ENCODE data around the gene CRYL1.

DNA sequence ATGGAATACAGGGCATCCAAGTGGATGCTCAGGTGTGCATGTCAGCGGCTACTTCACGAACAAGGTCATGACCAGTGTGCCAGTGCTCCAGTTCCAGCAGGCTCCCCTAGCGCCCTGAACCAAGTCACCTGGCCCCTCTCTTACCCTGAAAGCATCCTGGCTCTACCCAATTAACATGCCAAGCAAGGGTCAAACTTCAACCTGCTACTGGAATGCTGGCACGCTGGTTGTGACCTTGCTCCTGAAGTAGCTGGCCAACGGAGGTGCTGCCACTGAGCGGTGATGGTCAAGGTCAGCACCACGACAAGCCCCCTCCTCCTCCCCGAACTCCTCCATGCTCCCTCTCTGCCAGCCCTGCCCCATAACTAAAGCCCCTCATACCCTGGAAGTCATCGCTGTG, 96.0 kb downstream of the CRYL1 start:
- TF ChIP-seq, protein P1, sequence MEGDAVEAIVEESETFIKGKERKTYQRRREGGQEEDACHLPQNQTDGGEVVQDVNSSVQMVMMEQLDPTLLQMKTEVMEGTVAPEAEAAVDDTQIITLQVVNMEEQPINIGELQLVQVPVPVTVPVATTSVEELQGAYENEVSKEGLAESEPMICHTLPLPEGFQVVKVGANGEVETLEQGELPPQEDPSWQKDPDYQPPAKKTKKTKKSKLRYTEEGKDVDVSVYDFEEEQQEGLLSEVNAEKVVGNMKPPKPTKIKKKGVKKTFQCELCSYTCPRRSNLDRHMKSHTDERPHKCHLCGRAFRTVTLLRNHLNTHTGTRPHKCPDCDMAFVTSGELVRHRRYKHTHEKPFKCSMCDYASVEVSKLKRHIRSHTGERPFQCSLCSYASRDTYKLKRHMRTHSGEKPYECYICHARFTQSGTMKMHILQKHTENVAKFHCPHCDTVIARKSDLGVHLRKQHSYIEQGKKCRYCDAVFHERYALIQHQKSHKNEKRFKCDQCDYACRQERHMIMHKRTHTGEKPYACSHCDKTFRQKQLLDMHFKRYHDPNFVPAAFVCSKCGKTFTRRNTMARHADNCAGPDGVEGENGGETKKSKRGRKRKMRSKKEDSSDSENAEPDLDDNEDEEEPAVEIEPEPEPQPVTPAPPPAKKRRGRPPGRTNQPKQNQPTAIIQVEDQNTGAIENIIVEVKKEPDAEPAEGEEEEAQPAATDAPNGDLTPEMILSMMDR (IDR thresholded peaks at IDR 0.05; ENCODE audit: low read depth, low read length, poor library complexity, severe bottlenecking), result no peak
- no peak for TF ChIP-seq EZH2phosphoT487 (IDR thresholded peaks at IDR 0.05; ENCODE audit: borderline replicate concordance, low read length)
